SH-SY5Y (cell line): ENCODE measurements around the gene ZDHHC11B.

Source experiments
- GATA2 ChIP-seq: IDR thresholded peaks from 2 replicates; pipeline ENCODE4 v1.6.1; 2011; ENCODE audit warnings: mild to moderate bottlenecking, low read depth, low read length
- GATA3 ChIP-seq: IDR thresholded peaks from 2 replicates; pipeline ENCODE4 v1.6.1; 2011; ENCODE audit warnings: low read depth, mild to moderate bottlenecking, low read length, moderate library complexity

- TF ChIP-seq GATA2 (no peak), GATA3 (no peak)
Measured at GRCh38 chr5:677131-678101, 107.1 kb downstream of the ZDHHC11B start.
